ENCODE results near the gene CTNND2. TPM values are rescaled to one million over a fixed set of nuclear protein-coding genes. Genes with fewer than 3 reads are reported as not detected.

CTNND2 gene
- total RNA-seq, 1 experiment from 2014 or later, result not detected

GRCh38 chr5:11130131-11130530, 774.1 kb downstream of the CTNND2 start:
- no peak overlapping the region for H3K27ac ChIP-seq (ENCODE audit: low read depth, low read length, poor library complexity, severe bottlenecking)
- H3K36me3 ChIP-seq (ENCODE audit: insufficient read depth, low read length, poor library complexity, severe bottlenecking), result no peaks in the 10 kb centered on the region
- CTCF ChIA-PET, result no interaction called here
- no peaks in the 10 kb centered on the region for H3K27me3 ChIP-seq (replicated peaks; ENCODE audit: insufficient read depth, low read depth, low read length, poor library complexity)
- POLR2A ChIA-PET (ENCODE audit: low non-redundant PET), result no interaction called here
- no peak overlapping the region for H3K4me3 ChIP-seq (ENCODE audit: low read depth, low read length, poor library complexity, severe bottlenecking)
- H3K9me3 ChIP-seq (ENCODE audit: low read depth, low read length, poor library complexity, severe bottlenecking), result no peaks in the 10 kb centered on the region
- BruUV-seq (replicated peaks), result no TSS peak
- H3K4me1 ChIP-seq (ENCODE audit: insufficient read depth, low read length, poor library complexity, severe bottlenecking), result no peaks in the 10 kb centered on the region
- intact Hi-C loops (cut with micrococcal nuclease; ENCODE audit: unreplicated experiment), result no loop called here
- DNase-seq (ENCODE audit: low spot score), result no peak
- TF ChIP-seq EZH2 (IDR thresholded peaks at IDR 0.05; ENCODE audit: borderline replicate concordance, low read depth, low read length, poor library complexity, severe bottlenecking), result no peak
- no peak for TF ChIP-seq CTCF (conservative IDR thresholded peaks at IDR 0.05; ENCODE audit: low read depth, low read length)

- BruUV-seq (replicated peaks), result no TSS peak
- POLR2A ChIA-PET (ENCODE audit: low non-redundant PET), result no interaction called here
- intact Hi-C loops (cut with micrococcal nuclease; ENCODE audit: unreplicated experiment), result no loop called here
- TF ChIP-seq EZH2 (IDR thresholded peaks at IDR 0.05; ENCODE audit: borderline replicate concordance, low read depth, low read length, poor library complexity, severe bottlenecking) (no peak), CTCF (conservative IDR thresholded peaks at IDR 0.05; ENCODE audit: low read depth, low read length) (no peak)
- no peaks in the 10 kb centered on the region for H3K9me3 ChIP-seq (ENCODE audit: low read depth, low read length, poor library complexity, severe bottlenecking)
- H3K4me3 ChIP-seq (ENCODE audit: low read depth, low read length, poor library complexity, severe bottlenecking), result no peak overlapping the region
- no peak for DNase-seq (ENCODE audit: low spot score)
- no peaks in the 10 kb centered on the region for H3K4me1 ChIP-seq (ENCODE audit: insufficient read depth, low read length, poor library complexity, severe bottlenecking)
- no peak overlapping the region for H3K27ac ChIP-seq (ENCODE audit: low read depth, low read length, poor library complexity, severe bottlenecking)
- no peaks in the 10 kb centered on the region for H3K36me3 ChIP-seq (ENCODE audit: insufficient read depth, low read length, poor library complexity, severe bottlenecking)
- no peaks in the 10 kb centered on the region for H3K27me3 ChIP-seq (replicated peaks; ENCODE audit: insufficient read depth, low read depth, low read length, poor library complexity)
- CTCF ChIA-PET, result no interaction called here
These were observed 776.2 kb downstream of the CTNND2 start for GRCh38 chr5:11128021-11128420.

GRCh38 chr5:11126844-11127243, 777.4 kb downstream of the CTNND2 start:
- TF ChIP-seq EZH2 (IDR thresholded peaks at IDR 0.05; ENCODE audit: borderline replicate concordance, low read depth, low read length, poor library complexity, severe bottlenecking) (no peak), CTCF (conservative IDR thresholded peaks at IDR 0.05; ENCODE audit: low read depth, low read length) (no peak)
- BruUV-seq (replicated peaks), result no TSS peak
- Histone ChIP-seq H3K27me3 (replicated peaks; ENCODE audit: insufficient read depth, low read depth, low read length, poor library complexity) (no peaks in the 10 kb centered on the region), H3K4me1 (ENCODE audit: insufficient read depth, low read length, poor library complexity, severe bottlenecking) (no peaks in the 10 kb centered on the region), H3K36me3 (ENCODE audit: insufficient read depth, low read length, poor library complexity, severe bottlenecking) (no peaks in the 10 kb centered on the region), H3K27ac (ENCODE audit: low read depth, low read length, poor library complexity, severe bottlenecking) (no peak overlapping the region), H3K4me3 (ENCODE audit: low read depth, low read length, poor library complexity, severe bottlenecking) (no peak overlapping the region), H3K9me3 (ENCODE audit: low read depth, low read length, poor library complexity, severe bottlenecking) (no peaks in the 10 kb centered on the region)
- intact Hi-C loops (cut with micrococcal nuclease; ENCODE audit: unreplicated experiment), result no loop called here
- ChIA-PET CTCF (no interaction called here), POLR2A (ENCODE audit: low non-redundant PET) (no interaction called here)
- DNase-seq (ENCODE audit: low spot score), result no peak

All from A673 (cell line).